HUES6 (cell line): ENCODE measurements around the gene TOR4A.
A peak's percentile ranks its signal among the peaks of the same experiment; 100 is the strongest.

Source experiments
- H3K27ac ChIP-seq: 2 replicates; pipeline ENCODE4 v1.7.0; 2013; ENCODE audit warnings: low read depth, mild to moderate bottlenecking, low read length, inconsistent platforms
- H3K27me3 ChIP-seq: 2 replicates; pipeline ENCODE4 v1.6.1; 2013; ENCODE audit warnings: low read length; ENCODE audit not compliant: control insufficient read depth, insufficient read depth
- H3K36me3 ChIP-seq: 2 replicates; pipeline ENCODE4 v1.6.1; 2013; ENCODE audit warnings: low read length; ENCODE audit not compliant: control insufficient read depth, insufficient read depth
- H3K4me1 ChIP-seq: 2 replicates; pipeline ENCODE4 v1.6.1; 2013; ENCODE audit warnings: low read length; ENCODE audit not compliant: control insufficient read depth, insufficient read depth
- H3K4me3 ChIP-seq: 2 replicates; pipeline ENCODE4 v1.5.1; 2013; ENCODE audit warnings: low read depth, low read length
- H3K9ac ChIP-seq: one replicate; pipeline ENCODE4 v1.6.1; 2013; ENCODE audit warnings: mild to moderate bottlenecking, low read length
- H3K9me3 ChIP-seq: 2 replicates; pipeline ENCODE4 v1.6.1; 2013; ENCODE audit warnings: low read depth, low read length; ENCODE audit not compliant: control insufficient read depth, insufficient read depth

Gene TOR4A

DNA sequence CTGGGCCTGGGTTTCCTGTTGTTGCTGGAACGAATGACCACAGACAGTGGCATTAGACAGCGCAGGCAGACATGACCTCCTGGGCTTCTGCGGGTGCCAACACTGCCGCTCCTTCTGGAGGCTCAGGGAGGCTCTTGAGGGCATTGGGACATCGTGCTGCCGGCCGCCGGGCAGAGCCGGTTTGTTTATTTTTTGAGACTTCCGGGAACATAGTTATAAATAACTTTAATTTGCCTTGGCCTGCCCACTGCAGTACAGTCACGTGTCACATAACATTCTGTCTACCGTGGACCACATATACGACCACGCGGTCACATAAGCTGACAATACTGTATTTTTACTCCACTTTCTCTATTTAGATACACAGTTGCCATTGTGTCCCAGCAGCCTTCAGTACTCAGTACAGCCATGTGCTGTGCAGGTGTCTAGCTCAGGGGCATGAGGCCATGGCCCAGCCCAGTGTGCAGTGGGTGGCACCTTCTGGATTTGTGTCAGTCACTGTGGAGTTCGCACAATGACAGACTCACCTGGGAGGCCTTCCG lies 8.2 kb upstream of the TOR4A start:
- no peak overlapping the region for H3K4me3 ChIP-seq
- H3K9ac ChIP-seq: no peak overlapping the region
- no peak overlapping the region for H3K27ac ChIP-seq
- no peaks in the 10 kb centered on the region for H3K27me3 ChIP-seq
- H3K4me1 ChIP-seq: peaks cover 3% of the 10 kb centered on the region; the same call in 1 of the 2 replicates
- H3K9me3 ChIP-seq: no peaks in the 10 kb centered on the region
- peaks cover 75% of the 10 kb centered on the region for H3K36me3 ChIP-seq

DNA sequence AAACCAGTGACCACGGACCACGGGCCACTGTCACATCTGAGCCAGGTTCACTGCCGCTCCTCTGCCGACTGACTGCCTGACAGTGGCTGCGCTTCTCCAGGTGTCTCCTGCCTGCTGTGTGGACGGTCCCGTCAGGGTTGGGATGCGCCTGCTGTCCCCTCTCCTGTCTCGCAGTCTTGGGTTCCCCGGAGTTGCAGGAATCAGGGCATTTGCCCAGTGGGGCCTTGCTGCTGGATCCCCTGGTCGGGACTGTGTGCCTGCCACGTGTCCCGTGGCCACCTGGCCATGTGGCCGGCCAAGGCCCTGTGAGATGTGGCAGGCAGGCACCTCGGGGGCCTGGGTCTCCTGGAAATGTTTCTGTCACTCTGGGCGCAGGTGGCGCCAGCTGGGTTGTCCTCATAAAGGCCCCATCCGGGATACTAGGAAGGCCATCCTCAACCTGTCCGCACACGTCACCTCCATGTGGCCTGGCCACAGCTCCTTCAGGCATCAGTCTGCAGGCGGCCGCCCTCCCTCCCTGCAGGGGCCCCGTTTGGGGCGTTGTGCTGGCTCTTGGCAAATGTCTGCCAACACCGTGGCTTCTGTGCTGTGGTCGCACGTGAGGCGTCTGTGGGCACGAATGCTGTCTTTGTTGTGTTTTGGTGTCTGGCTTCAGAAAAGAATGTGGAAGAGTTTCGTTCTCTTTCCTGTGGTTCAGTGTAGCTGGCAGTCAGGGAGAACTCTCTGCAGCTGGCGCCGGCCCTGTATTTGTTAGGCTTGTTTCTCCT lies 6.4 kb upstream of the TOR4A start:
- H3K9me3 ChIP-seq: no peaks in the 10 kb centered on the region
- no peak overlapping the region for H3K27ac ChIP-seq
- H3K9ac ChIP-seq: no peak overlapping the region
- H3K4me3 ChIP-seq: no peak overlapping the region
- H3K36me3 ChIP-seq: peaks cover 61% of the 10 kb centered on the region
- H3K4me1 ChIP-seq: peaks cover 16% of the 10 kb centered on the region; the same call in 1 of the 2 replicates
- no peaks in the 10 kb centered on the region for H3K27me3 ChIP-seq

DNA sequence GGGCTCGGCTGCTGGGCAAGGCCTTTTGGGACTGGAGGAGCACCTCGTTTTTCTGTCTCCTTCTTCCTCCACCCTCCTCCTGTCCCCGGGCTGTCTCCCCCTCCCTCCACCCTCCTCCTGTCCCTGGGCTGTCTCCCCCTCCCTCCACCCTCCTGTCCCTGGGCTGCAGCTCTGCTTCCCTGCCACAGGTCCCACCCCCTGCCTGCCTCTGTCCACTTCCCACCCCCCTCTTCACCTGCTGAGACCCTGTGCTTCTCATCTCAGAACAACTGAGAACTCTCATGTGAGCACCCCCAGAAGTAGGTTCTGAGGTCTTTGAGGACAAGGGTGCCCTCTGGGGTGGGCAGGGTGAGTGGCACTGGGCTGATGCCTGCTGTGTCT lies 5.8 kb upstream of the TOR4A start:
- peaks cover 21% of the 10 kb centered on the region for H3K4me1 ChIP-seq
- H3K9me3 ChIP-seq: no peaks in the 10 kb centered on the region
- no peaks in the 10 kb centered on the region for H3K27me3 ChIP-seq
- H3K27ac ChIP-seq: no peak overlapping the region
- H3K36me3 ChIP-seq: peaks cover 55% of the 10 kb centered on the region
- H3K4me3 ChIP-seq: no peak overlapping the region
- no peak overlapping the region for H3K9ac ChIP-seq

DNA sequence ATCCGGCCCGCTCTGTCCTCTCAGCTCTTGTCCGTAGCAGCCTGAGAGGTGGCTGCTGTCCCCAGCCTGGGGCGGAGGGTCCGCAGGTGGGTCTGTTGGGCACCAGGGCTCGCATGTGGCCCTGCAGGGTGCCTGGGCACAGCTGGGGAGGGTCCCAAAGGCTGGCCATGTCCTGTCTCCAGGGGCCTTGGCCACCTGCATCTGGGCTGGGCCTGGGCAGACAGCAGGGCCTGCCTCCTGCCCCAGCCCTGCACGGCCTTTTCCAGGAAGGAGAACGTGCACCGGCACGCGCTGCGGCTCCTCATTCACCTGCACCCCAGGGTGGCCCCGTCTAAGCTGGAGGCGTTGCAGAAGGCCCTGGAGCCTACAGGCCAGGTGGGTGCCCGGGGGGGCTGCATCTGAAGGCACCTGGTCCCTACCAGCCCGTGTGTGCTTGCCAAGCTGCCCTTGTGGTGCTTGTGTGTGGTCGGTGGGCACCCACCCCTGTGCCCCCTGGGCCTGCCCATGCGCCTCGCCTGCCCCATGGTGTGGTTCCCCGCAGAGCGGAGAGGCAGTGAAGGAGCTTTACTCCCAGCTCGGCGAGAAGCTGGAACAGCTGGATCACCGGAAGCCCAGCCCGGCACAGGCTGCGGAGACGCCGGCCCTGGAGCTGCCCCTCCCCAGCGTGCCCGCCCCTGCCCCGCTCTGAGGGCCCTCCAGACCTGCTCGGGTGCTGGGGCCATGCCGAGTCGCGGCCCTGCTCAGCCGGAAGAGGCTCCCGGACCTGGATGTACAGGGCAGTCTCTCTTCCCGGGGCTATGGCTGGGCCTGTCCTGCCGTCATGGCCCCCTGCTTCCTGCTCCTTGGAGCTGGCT lies 5.1 kb upstream of the TOR4A start:
- Histone ChIP-seq H3K9me3 (no peaks in the 10 kb centered on the region), H3K9ac (no peak overlapping the region), H3K4me3 (no peak overlapping the region), H3K4me1 (peaks cover 29% of the 10 kb centered on the region), H3K27me3 (no peaks in the 10 kb centered on the region), H3K27ac (no peak overlapping the region; the same call in 1 of the 2 replicates), H3K36me3 (peaks cover 48% of the 10 kb centered on the region)

DNA sequence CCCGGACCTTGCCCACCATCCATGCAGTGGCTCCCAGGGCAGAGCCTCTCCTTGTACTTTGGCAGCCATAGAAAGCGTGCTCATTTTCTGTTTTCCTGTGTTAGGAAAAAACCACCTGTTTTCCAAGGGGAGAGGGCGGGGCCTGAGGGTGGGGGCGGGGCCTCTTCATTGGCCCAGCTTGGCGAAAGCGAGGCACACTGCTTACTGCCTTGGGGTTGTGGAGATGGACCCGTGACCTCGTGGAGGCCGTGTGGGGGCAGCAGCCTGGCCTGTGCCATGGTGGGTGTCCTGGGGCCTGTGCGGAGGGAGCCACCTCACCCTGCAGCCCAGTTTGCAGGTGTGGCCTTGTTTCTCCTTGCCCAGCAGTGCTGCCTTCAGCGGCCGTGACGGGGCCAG lies 4.4 kb upstream of the TOR4A start:
- Histone ChIP-seq H3K27me3 (no peaks in the 10 kb centered on the region), H3K4me3 (no peak overlapping the region), H3K36me3 (peaks cover 42% of the 10 kb centered on the region), H3K4me1 (peaks cover 35% of the 10 kb centered on the region), H3K9me3 (no peaks in the 10 kb centered on the region), H3K27ac (no peak overlapping the region), H3K9ac (no peak overlapping the region)

DNA sequence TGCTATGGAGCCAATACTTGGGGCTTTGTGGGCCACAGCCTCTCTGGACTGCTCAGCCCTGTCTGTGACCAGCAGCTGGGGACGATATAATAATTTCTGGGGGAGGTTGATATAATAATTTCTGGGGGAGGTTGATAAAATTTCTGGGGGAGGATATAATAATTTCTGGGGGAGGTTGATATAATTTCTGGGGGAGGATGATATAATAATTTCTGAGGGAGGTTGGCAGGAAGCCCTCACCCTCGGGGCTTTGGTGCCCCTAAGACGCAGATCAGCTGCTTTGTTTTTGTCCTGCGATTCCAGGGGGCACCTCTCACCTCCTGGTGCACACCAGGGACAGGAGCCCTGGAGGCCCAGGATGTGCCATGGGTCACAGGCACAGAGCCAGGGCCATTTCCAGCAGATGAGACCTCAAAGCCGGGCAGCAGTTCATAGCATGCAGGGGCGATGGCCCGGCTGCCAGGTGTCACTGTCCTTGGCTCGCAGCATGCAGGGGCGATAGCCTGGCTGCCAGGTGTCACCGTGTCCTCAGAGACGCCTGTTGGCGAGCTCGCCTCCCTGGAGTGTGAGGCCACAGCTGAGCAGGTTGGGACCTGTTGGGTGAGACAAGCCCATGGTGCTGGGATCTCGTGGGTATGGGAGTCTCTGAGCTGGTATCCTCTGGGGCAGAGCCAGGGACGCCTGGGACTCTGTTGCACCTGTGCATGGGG lies 3.8 kb upstream of the TOR4A start:
- H3K4me3 ChIP-seq: no peak overlapping the region
- no peak overlapping the region for H3K9ac ChIP-seq
- H3K27ac ChIP-seq: no peak overlapping the region
- H3K9me3 ChIP-seq: no peaks in the 10 kb centered on the region
- peaks cover 35% of the 10 kb centered on the region for H3K4me1 ChIP-seq
- no peaks in the 10 kb centered on the region for H3K27me3 ChIP-seq
- peaks cover 36% of the 10 kb centered on the region for H3K36me3 ChIP-seq

DNA sequence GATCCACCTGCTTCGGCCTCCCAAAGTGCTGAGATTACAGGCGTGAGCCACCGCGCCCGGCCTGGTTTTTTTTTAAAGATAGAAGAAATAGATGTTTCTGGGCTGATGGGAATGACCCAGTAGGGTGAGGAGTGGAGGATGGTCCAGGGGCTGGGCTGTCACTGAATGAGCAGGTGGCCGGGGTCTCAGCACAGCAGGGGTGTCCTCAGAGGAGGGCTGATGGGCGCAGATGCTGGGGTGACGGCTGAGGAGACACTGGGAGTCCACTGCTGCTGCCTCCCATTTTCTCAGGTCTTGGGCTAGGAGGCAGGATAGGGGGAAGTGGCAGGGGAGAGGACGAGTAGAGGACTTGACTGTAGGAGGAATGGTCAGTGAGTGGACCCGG lies 2.3 kb upstream of the TOR4A start:
- Histone ChIP-seq H3K9ac (no peak overlapping the region), H3K27ac (no peak overlapping the region), H3K4me3 (no peak overlapping the region), H3K27me3 (no peaks in the 10 kb centered on the region), H3K4me1 (peaks cover 35% of the 10 kb centered on the region), H3K9me3 (no peaks in the 10 kb centered on the region), H3K36me3 (peaks cover 28% of the 10 kb centered on the region)

DNA sequence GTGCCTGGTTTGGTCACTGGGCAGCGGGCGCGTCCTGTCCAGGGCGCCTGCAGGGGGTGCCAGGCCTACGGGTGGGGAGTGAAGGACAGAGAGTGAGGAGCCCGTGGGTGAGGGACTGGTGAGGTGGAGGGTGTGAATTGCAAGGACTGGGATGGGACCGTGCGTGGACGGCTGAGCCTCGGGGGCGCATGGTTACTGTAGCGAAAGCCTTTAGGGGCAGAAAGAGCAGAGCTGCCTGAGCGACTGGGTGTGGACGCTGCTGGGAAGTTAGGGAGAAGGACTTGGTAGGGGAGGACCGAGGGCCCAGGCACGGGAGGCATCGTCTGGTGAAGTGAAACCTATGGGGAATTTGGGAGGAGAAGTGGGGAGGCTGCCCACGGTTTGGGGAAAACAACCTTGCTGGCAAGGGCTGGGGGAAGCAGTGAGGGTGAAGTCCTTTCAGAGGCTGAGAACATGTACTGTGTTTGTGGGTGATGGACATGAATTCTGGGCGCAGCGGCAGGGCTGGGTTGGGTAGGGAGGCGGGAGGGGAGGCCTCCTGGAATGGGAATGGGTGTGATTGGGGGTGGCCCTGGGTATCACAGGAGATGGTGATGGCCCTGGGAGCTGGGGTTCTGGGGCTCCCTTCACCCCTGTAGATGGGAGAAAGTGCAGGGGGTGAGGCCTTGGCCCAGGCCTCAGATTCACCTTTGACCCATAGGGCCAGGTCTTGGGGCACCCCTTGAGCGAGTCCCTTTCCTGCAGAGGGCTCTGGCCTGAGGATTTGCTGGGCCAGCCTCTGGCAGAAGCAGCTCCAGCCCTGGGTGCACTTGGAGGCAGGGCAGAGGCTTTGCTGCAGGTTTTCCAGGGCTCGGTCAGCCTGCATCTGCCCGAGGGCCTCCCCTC lies 1.7 kb upstream of the TOR4A start:
- Histone ChIP-seq H3K9me3 (no peaks in the 10 kb centered on the region), H3K4me1 (peaks cover 38% of the 10 kb centered on the region), H3K36me3 (peaks cover 28% of the 10 kb centered on the region), H3K4me3 (no peak overlapping the region), H3K9ac (no peak overlapping the region), H3K27ac (peak overlapping the region; percentile 89; the same call in 1 of the 2 replicates), H3K27me3 (no peaks in the 10 kb centered on the region)

DNA sequence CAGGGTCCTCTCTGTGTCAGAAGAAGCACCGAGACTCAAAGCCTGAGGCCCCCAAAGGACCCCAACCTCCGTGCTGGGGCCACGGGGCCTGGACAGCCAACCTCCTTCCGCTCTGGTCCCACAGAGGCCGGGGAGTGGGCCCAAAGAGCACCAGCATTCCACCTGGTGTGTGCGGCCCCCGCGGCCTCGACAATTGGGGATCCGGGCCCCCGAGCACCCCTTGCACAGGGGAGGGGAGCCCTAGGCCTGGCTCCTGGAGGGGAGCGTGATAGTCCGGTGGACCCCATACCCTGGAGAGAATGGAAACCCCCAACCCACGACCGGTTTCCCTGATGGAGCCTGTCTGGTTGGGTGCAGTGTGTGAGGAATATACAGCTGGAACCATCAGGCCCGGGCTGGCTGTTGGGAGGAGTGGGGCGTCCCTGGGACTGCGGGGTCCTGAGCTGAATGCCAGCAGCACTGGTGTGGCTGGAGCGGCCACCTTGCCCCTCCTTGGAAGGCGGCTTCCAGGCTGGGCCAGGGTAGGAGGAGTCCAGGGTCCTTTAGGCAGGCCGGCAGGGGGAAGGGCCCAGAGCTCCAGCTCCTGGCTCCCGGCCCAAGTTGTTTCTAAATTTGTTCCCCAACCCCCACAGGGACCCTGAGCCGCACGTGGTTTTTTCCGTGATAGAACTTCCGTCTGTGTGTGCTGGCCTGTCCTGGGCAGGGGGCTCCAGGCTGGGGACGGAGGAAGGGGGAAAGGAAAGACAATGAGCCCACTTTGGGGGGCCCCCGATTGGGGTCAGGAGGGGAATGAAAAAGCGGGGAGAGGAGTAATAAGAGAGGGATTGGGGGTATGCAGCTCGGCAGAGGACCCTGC lies 825 bp upstream of the TOR4A start:
- H3K4me1 ChIP-seq: peaks cover 38% of the 10 kb centered on the region

More for the DNA sequence above, 825 bp upstream of the TOR4A start:
- Histone ChIP-seq H3K27me3 (peaks cover under 1% of the 10 kb centered on the region), H3K9ac (peak overlapping the region; percentile 66), H3K36me3 (peaks cover 23% of the 10 kb centered on the region), H3K27ac (peak overlapping the region; percentile 89), H3K9me3 (no peaks in the 10 kb centered on the region), H3K4me3 (peak overlapping the region; percentile 54)
